ENCODE data around the gene FLRT2. TPM values are rescaled to one million over a fixed set of nuclear protein-coding genes. Genes with fewer than 3 reads are reported as not detected.

FLRT2 gene
- total and polyA plus RNA-seq, 9 of the 15 experiments (the other 6 are each of a cell fraction or from before 2014, with no cell fraction given), result 0.02 TPM; not detected in 8

GRCh38 chr14:85531141-85531586, 1.2 kb downstream of the FLRT2 start:
- WGBS (ENCODE audit: insufficient coverage, low coverage, missing lambda C conversion rate), result 3% methylated on average over 11 of the region's 29 CpGs
- ATAC-seq (no peak), FAIRE-seq (no peak), DNase-seq (ENCODE audit: extremely low read depth in 1 of 4, low spot score in 3 of 4) (no peak)
- Histone ChIP-seq H3K9ac (ENCODE audit: insufficient read depth in 1 of 2, low read depth in 2 of 2, low read length in 2 of 2) (no peak overlapping the region), H3K4me2 (ENCODE audit: insufficient read depth, low read length) (no peak overlapping the region), H3K9me1 (ENCODE audit: control insufficient read depth, insufficient read depth, low read length) (no peaks in the 10 kb centered on the region), H3K27ac (ENCODE audit: extremely low read depth, low read depth, low read length) (no peak overlapping the region), H3K36me3 (ENCODE audit: control insufficient read depth, insufficient read depth, low read length) (no peaks in the 10 kb centered on the region), H2AFZ (ENCODE audit: low read depth, low read length) (no peak overlapping the region), H3K27me3 (ENCODE audit: control insufficient read depth in 2 of 2, insufficient read depth in 2 of 2, low read length in 2 of 2) (no peaks in the 10 kb centered on the region), H3K9me3 (replicated peaks; ENCODE audit: control insufficient read depth, insufficient read depth, low read depth, low read length) (no peaks in the 10 kb centered on the region), H3K4me1 (replicated peaks in 1 of 2; ENCODE audit: control insufficient read depth in 2 of 2, insufficient read depth in 2 of 2, low read length in 2 of 2) (no peaks in the 10 kb centered on the region), H4K20me1 (replicated peaks; ENCODE audit: control insufficient read depth, insufficient read depth, low read length) (no peaks in the 10 kb centered on the region), H3K79me2 (ENCODE audit: control insufficient read depth, insufficient read depth, low read length) (no peaks in the 10 kb centered on the region), H3K4me3 (no peak overlapping the region)
- BruUV-seq (replicated peaks), result no TSS peak
- POLR2A ChIA-PET, result no interaction called here
- TF ChIP-seq ZNF444 (CRISPR knock-in tag; IDR thresholded peaks at IDR 0.05), result no peak
- no peak for TF ChIP-seq ZNF445 (CRISPR knock-in tag; IDR thresholded peaks at IDR 0.05; ENCODE audit: low read depth)
- no peak for TF ChIP-seq HMBOX1 (IDR thresholded peaks at IDR 0.05)
- no peak for TF ChIP-seq RBBP5 (IDR thresholded peaks at IDR 0.05; ENCODE audit: borderline replicate concordance, insufficient read depth, low read length, poor library complexity, severe bottlenecking)
- no peak for TF ChIP-seq GATAD2A (IDR thresholded peaks at IDR 0.05)
- no peak for TF ChIP-seq ETV5 (CRISPR knock-in tag; IDR thresholded peaks at IDR 0.05; ENCODE audit: low read depth)
- no peak for TF ChIP-seq ERF (CRISPR knock-in tag; IDR thresholded peaks at IDR 0.05)
- no peak for TF ChIP-seq GTF2E2 (tag; IDR thresholded peaks at IDR 0.05)
- TF ChIP-seq ZKSCAN3 (CRISPR knock-in tag; IDR thresholded peaks at IDR 0.05), result no peak
- TF ChIP-seq ZNF232 (CRISPR knock-in tag; IDR thresholded peaks at IDR 0.05), result no peak
- no peak for TF ChIP-seq ZNF512 (tag; IDR thresholded peaks at IDR 0.05)
- in situ Hi-C loops (cut with MboI), result no loop called here
- intact Hi-C loops (cut with micrococcal nuclease), result no loop called here
- CTCF ChIA-PET (ENCODE audit: low intra/inter-chr PET ratio), result no interaction called here

Data from K562 (cell line).